HEK293T (cell line): ENCODE data around the gene TEX38.

Source experiments
- FOXA1 ChIP-seq: fragments of 450-650 bp; IDR thresholded peaks from 2 replicates; pipeline ENCODE4 v1.6.1; 2016; ENCODE audit warnings: mild to moderate bottlenecking
- FOXK2 ChIP-seq: fragments of 450-650 bp; IDR thresholded peaks from 2 replicates; pipeline ENCODE4 v1.6.1; 2016; ENCODE audit warnings: mild to moderate bottlenecking
- SP1 ChIP-seq: fragments of 450-650 bp; IDR thresholded peaks from 2 replicates; pipeline ENCODE4 v1.6.1; 2017
- TARDBP ChIP-seq: fragments of 450-650 bp; IDR thresholded peaks from 2 replicates; pipeline ENCODE4 v1.6.1; 2016
- TF ChIP-seq, protein P1 (sequence below): fragments of 450-650 bp; IDR thresholded peaks from 2 replicates; pipeline ENCODE4 v1.6.1; 2016

DNA sequence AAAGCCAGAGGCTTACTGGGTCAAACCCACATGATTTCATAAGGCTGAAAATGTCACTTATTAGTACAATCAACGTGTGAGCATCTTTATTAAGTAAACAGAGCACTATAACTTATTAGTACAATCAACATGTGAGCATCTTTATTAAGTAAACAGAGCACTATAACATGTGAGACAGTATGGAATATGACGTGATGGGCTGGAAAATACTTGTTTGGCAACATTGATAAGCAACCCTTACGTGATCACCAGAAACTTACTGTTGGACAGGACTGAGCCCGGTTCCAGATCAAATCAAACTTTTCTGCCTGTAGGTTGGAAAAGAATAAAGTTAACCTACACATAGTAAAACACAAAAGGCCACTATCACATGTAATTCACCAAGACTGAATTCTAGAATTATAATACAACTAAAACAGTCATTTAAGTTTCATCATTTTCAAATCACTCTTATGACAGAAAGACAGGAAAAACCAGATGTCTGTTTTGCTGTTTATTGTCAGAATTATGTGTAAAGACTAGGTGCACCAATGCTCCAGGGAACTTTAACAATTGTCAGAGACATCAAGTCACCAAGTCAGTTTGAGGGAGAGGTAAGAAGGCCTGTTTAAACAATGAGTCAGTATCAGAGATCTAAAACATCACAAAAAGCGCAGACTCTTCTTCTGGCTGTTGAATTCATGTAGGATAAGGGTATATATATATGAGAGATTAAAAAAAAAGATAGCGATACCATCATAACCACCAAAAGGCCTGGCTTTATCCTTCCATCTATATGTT, 19.1 kb upstream of the TEX38 start:
- TF ChIP-seq, protein P1, sequence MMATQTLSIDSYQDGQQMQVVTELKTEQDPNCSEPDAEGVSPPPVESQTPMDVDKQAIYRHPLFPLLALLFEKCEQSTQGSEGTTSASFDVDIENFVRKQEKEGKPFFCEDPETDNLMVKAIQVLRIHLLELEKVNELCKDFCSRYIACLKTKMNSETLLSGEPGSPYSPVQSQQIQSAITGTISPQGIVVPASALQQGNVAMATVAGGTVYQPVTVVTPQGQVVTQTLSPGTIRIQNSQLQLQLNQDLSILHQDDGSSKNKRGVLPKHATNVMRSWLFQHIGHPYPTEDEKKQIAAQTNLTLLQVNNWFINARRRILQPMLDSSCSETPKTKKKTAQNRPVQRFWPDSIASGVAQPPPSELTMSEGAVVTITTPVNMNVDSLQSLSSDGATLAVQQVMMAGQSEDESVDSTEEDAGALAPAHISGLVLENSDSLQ = no peak
- TF ChIP-seq SP1 (no peak), FOXK2 (no peak), TARDBP (no peak), FOXA1 (no peak)
